Mammary epithelial cell (primary cell): ENCODE results near the gene EYS.

ENCODE experiments used
- CTCF ChIP-seq, 2 donors: IDR thresholded peaks in 1 of 2; conservative IDR thresholded peaks in 1 of 2; 2 replicates each; pipeline ENCODE4 v1.5.1; 2011 to 2012; ENCODE audit warnings: inconsistent platforms in 2 of 2, low read length in 2 of 2, mild to moderate bottlenecking in 2 of 2, control low read depth in 1 of 2, low read depth in 1 of 2; ENCODE audit not compliant: insufficient read depth in 1 of 2; ENCODE audit errors: extremely low read depth in 1 of 2
- EZH2 ChIP-seq: IDR thresholded peaks from 2 replicates; pipeline ENCODE4 v1.6.1; 2012; ENCODE audit warnings: low read length, inconsistent platforms, borderline replicate concordance

DNA sequence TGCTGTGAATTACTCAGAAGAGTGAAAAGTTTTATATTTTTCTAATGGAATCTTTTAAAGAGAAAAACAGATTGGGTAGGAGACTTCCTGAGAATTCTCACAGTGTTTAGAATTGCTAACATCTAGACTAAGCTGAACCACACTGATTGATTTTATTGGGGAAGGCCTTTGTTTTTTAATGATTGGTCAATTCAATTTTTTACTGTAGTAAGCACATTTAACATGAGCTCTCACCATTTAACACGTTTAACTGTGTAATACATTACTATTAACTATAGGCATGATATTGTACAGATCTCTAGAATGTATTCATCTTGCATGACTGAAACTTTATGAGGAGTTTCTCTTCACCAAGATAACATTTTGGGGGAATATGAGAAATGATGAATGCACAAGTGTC lies 1084.1 kb downstream of the EYS start:
- TF ChIP-seq CTCF (conservative IDR thresholded peaks at IDR 0.05 in 1 of 2, IDR thresholded peaks at IDR 0.05 in 1 of 2; ENCODE audit: extremely low read depth in 1 of 2, insufficient read depth in 1 of 2, low read depth in 1 of 2, low read length in 2 of 2) = no peak
- no peak for TF ChIP-seq EZH2
